ENCODE data around the gene STAT6.

GRCh38 chr12:57091638-57092528 is 19.3 kb downstream of the STAT6 start:
- TF ChIP-seq CTCF (conservative IDR thresholded peaks at IDR 0.05 in 1 of 2, IDR thresholded peaks at IDR 0.05 in 1 of 2; ENCODE audit: low read depth in 1 of 2, low read length in 2 of 2) (no peak), EZH2 (IDR thresholded peaks at IDR 0.05; ENCODE audit: low read length, missing control alignments) (no peak)
